Nephron (organoid): ENCODE results near the gene CFAP157.

Experiments
- H3K27ac Mint-ChIP-seq, 3 experiments: 2 replicates each; pipeline ENCODE4 v1.8.0; 2020; ENCODE audit warnings: mixed read lengths in 3 of 3, mild to moderate bottlenecking in 2 of 3, moderate library complexity in 1 of 3
- H3K27me3 Mint-ChIP-seq: 2 replicates; pipeline ENCODE4 v1.8.0; 2021; ENCODE audit warnings: low read depth, mild to moderate bottlenecking, moderate library complexity, mixed read lengths
- H3K36me3 Mint-ChIP-seq: 2 replicates; pipeline ENCODE4 v1.8.0; 2020; ENCODE audit warnings: low read depth, mixed read lengths
- H3K4me1 Mint-ChIP-seq: 2 replicates; pipeline ENCODE4 v1.8.0; 2020; ENCODE audit warnings: mixed read lengths
- H3K4me3 Mint-ChIP-seq, 3 experiments: 2 replicates each; pipeline ENCODE4 v1.8.0; 2020; ENCODE audit warnings: mild to moderate bottlenecking in 3 of 3, mixed read lengths in 3 of 3, moderate library complexity in 2 of 3
- H3K9me3 Mint-ChIP-seq: 2 replicates; pipeline ENCODE4 v1.8.0; 2020; ENCODE audit warnings: mixed read lengths
- CTCF ChIP-seq, 3 experiments: fragments of 200-600 bp; sonication (generic); IDR thresholded peaks; one replicate each; pipeline ENCODE4 v1.5.0; 2021; ENCODE audit warnings: antibody characterized with exemption in 3 of 3; ENCODE audit not compliant: unreplicated experiment in 3 of 3

Gene CFAP157

GRCh38 chr9:127693697-127694096 is 13.1 kb upstream of the CFAP157 start:
- Mint-ChIP-seq H3K4me1 (peaks cover 17% of the 10 kb centered on the region), H3K36me3 (peaks cover 31% of the 10 kb centered on the region), H3K9me3 (no peaks in the 10 kb centered on the region), H3K27me3 (no peaks in the 10 kb centered on the region), H3K4me3 (no peak overlapping the region), H3K27ac (no peak overlapping the region)
- TF ChIP-seq CTCF (IDR thresholded peaks at IDR 0.05; ENCODE audit: unreplicated experiment in 3 of 3) = no peak

GRCh38 chr9:127694890-127695720 is 11.7 kb upstream of the CFAP157 start:
- Mint-ChIP-seq H3K9me3 (no peaks in the 10 kb centered on the region), H3K4me1 (peaks cover 27% of the 10 kb centered on the region), H3K27ac (peak overlapping the region; percentile 5 to 29 (median 29)), H3K36me3 (peaks cover 19% of the 10 kb centered on the region), H3K4me3 (no peak overlapping the region), H3K27me3 (no peaks in the 10 kb centered on the region)
- TF ChIP-seq CTCF (IDR thresholded peaks at IDR 0.05; ENCODE audit: unreplicated experiment in 3 of 3) = no peak

GRCh38 chr9:127697575-127697974 is 9.2 kb upstream of the CFAP157 start:
- Mint-ChIP-seq H3K4me1 (peaks cover 39% of the 10 kb centered on the region), H3K9me3 (no peaks in the 10 kb centered on the region), H3K4me3 (peak overlapping the region in 1 of 3 experiments; percentile 6), H3K36me3 (no peaks in the 10 kb centered on the region), H3K27ac (peak overlapping the region in 2 of 3 experiments; percentile 50 to 68), H3K27me3 (no peaks in the 10 kb centered on the region)
- no peak for TF ChIP-seq CTCF (IDR thresholded peaks at IDR 0.05; ENCODE audit: unreplicated experiment in 3 of 3)

GRCh38 chr9:127698386-127698785 is 8.4 kb upstream of the CFAP157 start:
- H3K4me3 Mint-ChIP-seq = peak overlapping the region; percentile 4 to 60 (median 24)
- peaks cover 39% of the 10 kb centered on the region for H3K4me1 Mint-ChIP-seq
- H3K36me3 Mint-ChIP-seq = no peaks in the 10 kb centered on the region
- no peaks in the 10 kb centered on the region for H3K9me3 Mint-ChIP-seq
- H3K27me3 Mint-ChIP-seq = peaks cover 4% of the 10 kb centered on the region
- no peak for TF ChIP-seq CTCF (IDR thresholded peaks at IDR 0.05; ENCODE audit: unreplicated experiment in 3 of 3)
- peak overlapping the region in 1 of 3 experiments; percentile 50 for H3K27ac Mint-ChIP-seq

- Mint-ChIP-seq H3K9me3 (no peaks in the 10 kb centered on the region), H3K27me3 (peaks cover 4% of the 10 kb centered on the region), H3K36me3 (no peaks in the 10 kb centered on the region), H3K27ac (peak overlapping the region; percentile 63 to 84 (median 75)), H3K4me3 (peak overlapping the region; percentile 40 to 77 (median 61)), H3K4me1 (peaks cover 39% of the 10 kb centered on the region)
- no peak for TF ChIP-seq CTCF (IDR thresholded peaks at IDR 0.05; ENCODE audit: unreplicated experiment in 3 of 3)
Measured at GRCh38 chr9:127698985-127699670, 7.7 kb upstream of the CFAP157 start.
